ENCODE data around the gene EHD3. TPM values are rescaled to one million over a fixed set of nuclear protein-coding genes. Genes with fewer than 3 reads are reported as not detected.

The EHD3 gene
- total RNA-seq, 1 donor from 2014 or later = 1.9 TPM

- Mint-ChIP-seq H3K27ac (no peak overlapping the region), H3K4me1 (ENCODE audit: low read depth) (no peaks in the 10 kb centered on the region), H3K9me3 (no peaks in the 10 kb centered on the region), H3K36me3 (ENCODE audit: low read depth) (no peaks in the 10 kb centered on the region), H3K4me3 (no peak overlapping the region), H3K27me3 (ENCODE audit: insufficient read depth) (peaks cover 4% of the 10 kb centered on the region)
- DNase-seq (ENCODE audit: low spot score) = no peak
- intact Hi-C loops (cut with micrococcal nuclease) = no loop called here
These were observed 33.0 kb upstream of the EHD3 start for GRCh38 chr2:31200972-31201371.

- Mint-ChIP-seq H3K36me3 (ENCODE audit: low read depth) (no peaks in the 10 kb centered on the region), H3K27me3 (ENCODE audit: insufficient read depth) (peaks cover 4% of the 10 kb centered on the region), H3K4me3 (no peak overlapping the region), H3K27ac (no peak overlapping the region), H3K4me1 (ENCODE audit: low read depth) (no peaks in the 10 kb centered on the region), H3K9me3 (no peaks in the 10 kb centered on the region)
- intact Hi-C loops (cut with micrococcal nuclease) = no loop called here
- no peak for DNase-seq (ENCODE audit: low spot score)
These were observed 31.9 kb upstream of the EHD3 start for GRCh38 chr2:31202041-31202440.

GRCh38 chr2:31202833-31203232 is 31.1 kb upstream of the EHD3 start:
- Mint-ChIP-seq H3K4me3 (no peak overlapping the region), H3K9me3 (no peaks in the 10 kb centered on the region), H3K4me1 (ENCODE audit: low read depth) (no peaks in the 10 kb centered on the region), H3K27ac (no peak overlapping the region), H3K36me3 (ENCODE audit: low read depth) (no peaks in the 10 kb centered on the region), H3K27me3 (ENCODE audit: insufficient read depth) (peaks cover 4% of the 10 kb centered on the region)
- no peak for DNase-seq (ENCODE audit: low spot score)
- intact Hi-C loops (cut with micrococcal nuclease) = no loop called here

- Mint-ChIP-seq H3K4me3 (no peak overlapping the region), H3K27ac (no peak overlapping the region), H3K36me3 (ENCODE audit: low read depth) (no peaks in the 10 kb centered on the region), H3K27me3 (ENCODE audit: insufficient read depth) (peaks cover under 1% of the 10 kb centered on the region), H3K9me3 (no peaks in the 10 kb centered on the region), H3K4me1 (ENCODE audit: low read depth) (no peaks in the 10 kb centered on the region)
- intact Hi-C loops (cut with micrococcal nuclease) = no loop called here
- no peak for DNase-seq (ENCODE audit: low spot score)
These were observed 30.0 kb upstream of the EHD3 start for GRCh38 chr2:31203916-31204315.

GRCh38 chr2:31204783-31205182 is 29.2 kb upstream of the EHD3 start:
- DNase-seq (ENCODE audit: low spot score) = no peak
- intact Hi-C loops (cut with micrococcal nuclease) = no loop called here
- Mint-ChIP-seq H3K9me3 (no peaks in the 10 kb centered on the region), H3K36me3 (ENCODE audit: low read depth) (no peaks in the 10 kb centered on the region), H3K27ac (no peak overlapping the region), H3K27me3 (ENCODE audit: insufficient read depth) (no peaks in the 10 kb centered on the region), H3K4me1 (ENCODE audit: low read depth) (no peaks in the 10 kb centered on the region), H3K4me3 (no peak overlapping the region)

GRCh38 chr2:31205186-31205585 is 28.8 kb upstream of the EHD3 start:
- no peak overlapping the region for H3K27ac Mint-ChIP-seq
- no peak overlapping the region for H3K4me3 Mint-ChIP-seq
- no peaks in the 10 kb centered on the region for H3K36me3 Mint-ChIP-seq (ENCODE audit: low read depth)
- H3K4me1 Mint-ChIP-seq (ENCODE audit: low read depth) = no peaks in the 10 kb centered on the region
- H3K27me3 Mint-ChIP-seq (ENCODE audit: insufficient read depth) = no peaks in the 10 kb centered on the region
- intact Hi-C loops (cut with micrococcal nuclease) = no loop called here
- H3K9me3 Mint-ChIP-seq = no peaks in the 10 kb centered on the region
- no peak for DNase-seq (ENCODE audit: low spot score)

GRCh38 chr2:31205613-31206012 is 28.3 kb upstream of the EHD3 start:
- Mint-ChIP-seq H3K4me3 (no peak overlapping the region), H3K9me3 (no peaks in the 10 kb centered on the region), H3K27me3 (ENCODE audit: insufficient read depth) (no peaks in the 10 kb centered on the region), H3K36me3 (ENCODE audit: low read depth) (no peaks in the 10 kb centered on the region), H3K27ac (no peak overlapping the region), H3K4me1 (ENCODE audit: low read depth) (no peaks in the 10 kb centered on the region)
- intact Hi-C loops (cut with micrococcal nuclease) = no loop called here
- DNase-seq (ENCODE audit: low spot score) = no peak

GRCh38 chr2:31207790-31208189 is 26.2 kb upstream of the EHD3 start:
- H3K27me3 Mint-ChIP-seq (ENCODE audit: insufficient read depth) = no peaks in the 10 kb centered on the region
- H3K4me3 Mint-ChIP-seq = no peak overlapping the region
- H3K4me1 Mint-ChIP-seq (ENCODE audit: low read depth) = no peaks in the 10 kb centered on the region

GRCh38 chr2:31208240-31208639 is 25.7 kb upstream of the EHD3 start:
- intact Hi-C loops (cut with micrococcal nuclease) = no loop called here
- DNase-seq (ENCODE audit: low spot score) = no peak
- H3K27me3 Mint-ChIP-seq (ENCODE audit: insufficient read depth) = no peaks in the 10 kb centered on the region
- no peaks in the 10 kb centered on the region for H3K4me1 Mint-ChIP-seq (ENCODE audit: low read depth)
- H3K9me3 Mint-ChIP-seq = no peaks in the 10 kb centered on the region
- H3K4me3 Mint-ChIP-seq = no peak overlapping the region
- H3K27ac Mint-ChIP-seq = no peak overlapping the region
- no peaks in the 10 kb centered on the region for H3K36me3 Mint-ChIP-seq (ENCODE audit: low read depth)

More at GRCh38 chr2:31207790-31208189, 26.2 kb upstream of the EHD3 start:
- H3K27ac Mint-ChIP-seq = no peak overlapping the region
- DNase-seq (ENCODE audit: low spot score) = no peak
- intact Hi-C loops (cut with micrococcal nuclease) = no loop called here
- H3K9me3 Mint-ChIP-seq = no peaks in the 10 kb centered on the region
- H3K36me3 Mint-ChIP-seq (ENCODE audit: low read depth) = no peaks in the 10 kb centered on the region

- Mint-ChIP-seq H3K9me3 (no peaks in the 10 kb centered on the region), H3K36me3 (ENCODE audit: low read depth) (no peaks in the 10 kb centered on the region), H3K27ac (no peak overlapping the region), H3K27me3 (ENCODE audit: insufficient read depth) (no peaks in the 10 kb centered on the region), H3K4me1 (ENCODE audit: low read depth) (peaks cover 16% of the 10 kb centered on the region), H3K4me3 (no peak overlapping the region)
- intact Hi-C loops (cut with micrococcal nuclease) = no loop called here
- no peak for DNase-seq (ENCODE audit: low spot score)
These were observed 21.0 kb upstream of the EHD3 start for GRCh38 chr2:31212659-31213600.

GRCh38 chr2:31213601-31214443 is 20.1 kb upstream of the EHD3 start:
- DNase-seq (ENCODE audit: low spot score) = no peak
- Mint-ChIP-seq H3K4me3 (no peak overlapping the region), H3K27ac (no peak overlapping the region), H3K4me1 (ENCODE audit: low read depth) (peaks cover 25% of the 10 kb centered on the region), H3K27me3 (ENCODE audit: insufficient read depth) (no peaks in the 10 kb centered on the region), H3K36me3 (ENCODE audit: low read depth) (no peaks in the 10 kb centered on the region), H3K9me3 (no peaks in the 10 kb centered on the region)
- intact Hi-C loops (cut with micrococcal nuclease) = no loop called here

- H3K36me3 Mint-ChIP-seq (ENCODE audit: low read depth) = no peaks in the 10 kb centered on the region
- no peak overlapping the region for H3K27ac Mint-ChIP-seq
- no peak overlapping the region for H3K4me3 Mint-ChIP-seq
- DNase-seq (ENCODE audit: low spot score) = no peak
- peaks cover 31% of the 10 kb centered on the region for H3K4me1 Mint-ChIP-seq (ENCODE audit: low read depth)
- intact Hi-C loops (cut with micrococcal nuclease) = no loop called here
- no peaks in the 10 kb centered on the region for H3K27me3 Mint-ChIP-seq (ENCODE audit: insufficient read depth)
- no peaks in the 10 kb centered on the region for H3K9me3 Mint-ChIP-seq
These were observed 19.5 kb upstream of the EHD3 start for GRCh38 chr2:31214444-31214915.

- intact Hi-C loops (cut with micrococcal nuclease) = no loop called here
- Mint-ChIP-seq H3K4me1 (ENCODE audit: low read depth) (peaks cover 41% of the 10 kb centered on the region), H3K4me3 (no peak overlapping the region), H3K9me3 (no peaks in the 10 kb centered on the region), H3K27ac (no peak overlapping the region), H3K36me3 (ENCODE audit: low read depth) (no peaks in the 10 kb centered on the region), H3K27me3 (ENCODE audit: insufficient read depth) (no peaks in the 10 kb centered on the region)
- no peak for DNase-seq (ENCODE audit: low spot score)
These were observed 17.2 kb upstream of the EHD3 start for GRCh38 chr2:31216734-31217133.

Data from activated T-helper 1 cell treated with anti-CD3 and anti-CD28 coated beads, Interleukin-12 subunit alpha, Interleukin-12 subunit beta, Interleukin-2, Interleukin-4 antibody, amounts not matched to agents 30 ng/mL and 10 ng/mL and 1 ng/mL, durations not matched to agents 14 hours and 24 hours and 36 hours (primary cell).